SK-N-SH (cell line): ENCODE measurements around the gene AMZ1.

ENCODE experiments used
- ELF1 ChIP-seq: IDR thresholded peaks from 2 replicates; pipeline ENCODE4 v1.4.0; 2012
- EP300 ChIP-seq, 2 experiments: IDR thresholded peaks; 2 replicates each; pipeline versions ENCODE4 v1.4.0 to v1.6.1; 2012; ENCODE audit warnings: borderline replicate concordance in 1 of 2, low read depth in 1 of 2, low read length in 1 of 2
- EZH2phosphoT487 ChIP-seq: fragments of 200-600 bp; sonication (generic); IDR thresholded peaks from 2 replicates; pipeline ENCODE4 v1.6.1; 2017; ENCODE audit warnings: low read depth, mixed run types, mild to moderate bottlenecking, antibody characterized with exemption, moderate library complexity, borderline replicate concordance
- FOXM1 ChIP-seq: IDR thresholded peaks from 2 replicates; pipeline ENCODE4 v1.4.0; 2012; ENCODE audit warnings: low read depth, mild to moderate bottlenecking
- MXI1 ChIP-seq: IDR thresholded peaks from 2 replicates; pipeline ENCODE4 v1.6.1; 2012; ENCODE audit warnings: mild to moderate bottlenecking, low read depth, low read length, improper control_type of control experiment
- NFIC ChIP-seq: IDR thresholded peaks from 2 replicates; pipeline ENCODE4 v1.4.0; 2012; ENCODE audit warnings: borderline replicate concordance
- POLR2AphosphoS5 ChIP-seq: IDR thresholded peaks from 2 replicates; pipeline ENCODE4 v1.6.1; 2012; ENCODE audit warnings: low read depth, low read length
- RAD21 ChIP-seq: IDR thresholded peaks from 2 replicates; pipeline ENCODE4 v1.6.1; 2012; ENCODE audit warnings: mild to moderate bottlenecking, low read length
- RFX5 ChIP-seq: IDR thresholded peaks from 2 replicates; pipeline ENCODE4 v1.6.1; 2012; ENCODE audit warnings: mild to moderate bottlenecking, improper control_type of control experiment, low read length
- TCF12 ChIP-seq: IDR thresholded peaks from 2 replicates; pipeline ENCODE4 v1.4.0; 2012
- TF ChIP-seq, protein P1 (sequence below): fragments of 200-600 bp; sonication (generic); IDR thresholded peaks from 2 replicates; pipeline ENCODE4 v1.6.1; 2017; ENCODE audit warnings: antibody characterized with exemption, mild to moderate bottlenecking, moderate library complexity
- TF ChIP-seq, protein P2 (sequence below): fragments of 150-350 bp; IDR thresholded peaks from 2 replicates; pipeline ENCODE4 v1.6.1; 2017; ENCODE audit warnings: antibody characterized with exemption, low read length, low read depth, borderline replicate concordance
- TF ChIP-seq, protein P3 (sequence below): IDR thresholded peaks from 2 replicates; pipeline ENCODE4 v1.4.0; 2012; ENCODE audit warnings: low read depth, borderline replicate concordance
- TF ChIP-seq, protein P4 (sequence below): IDR thresholded peaks from 2 replicates; pipeline ENCODE4; 2012

DNA sequence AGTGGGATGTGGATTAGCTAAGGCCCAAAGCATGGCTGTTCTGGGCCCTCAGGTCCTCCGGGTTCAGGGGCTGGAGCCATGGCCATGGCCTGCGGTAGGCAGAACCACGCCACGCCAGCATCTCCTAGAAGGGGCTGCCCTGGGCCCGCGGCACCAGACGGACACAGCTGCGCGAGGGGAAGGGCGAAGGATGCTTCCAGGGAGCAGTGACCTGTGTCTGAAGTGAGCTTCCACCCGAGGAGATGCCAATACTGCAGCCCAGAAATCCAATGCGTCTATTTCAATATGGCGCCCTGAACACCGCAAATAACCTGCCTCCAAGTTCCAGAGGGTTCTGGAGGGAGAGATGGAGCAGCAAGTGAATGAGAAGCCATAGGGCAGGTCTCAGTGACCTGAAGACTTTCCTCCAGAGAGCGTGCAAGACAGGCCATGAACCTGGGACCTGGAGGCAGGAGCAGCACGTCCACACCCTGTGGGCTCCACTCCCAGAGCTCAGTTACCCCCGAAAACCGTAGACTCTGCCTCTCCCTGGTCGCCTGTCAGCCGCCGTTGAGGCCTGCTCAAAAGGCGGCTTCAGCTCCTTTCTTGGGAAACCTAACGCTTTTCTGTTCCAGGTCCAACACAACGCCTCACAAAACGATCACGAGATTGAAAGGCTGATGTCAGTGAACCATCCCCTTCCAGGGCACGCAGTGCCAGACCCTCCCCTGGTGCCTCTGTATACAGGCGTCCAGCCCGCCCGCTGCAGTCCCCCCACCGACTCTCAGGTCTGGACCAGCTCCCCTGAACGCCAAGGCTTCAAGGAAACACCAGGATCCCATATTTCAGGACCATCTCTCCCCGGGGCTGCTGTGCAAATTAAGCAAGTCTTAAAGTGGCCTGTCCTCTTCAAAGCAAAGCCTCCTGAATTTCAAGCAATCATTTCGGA, 37.4 kb downstream of the AMZ1 start:
- TF ChIP-seq POLR2AphosphoS5 (no peak), RAD21 (no peak), FOXM1 (no peak), EP300 (IDR thresholded peaks at IDR 0.05; ENCODE audit: borderline replicate concordance in 1 of 2, low read depth in 1 of 2, low read length in 1 of 2) (no peak), TCF12 (no peak), EZH2phosphoT487 (no peak), RFX5 (no peak), NFIC (no peak), ELF1 (no peak), MXI1 (no peak)
- TF ChIP-seq, protein P1, sequence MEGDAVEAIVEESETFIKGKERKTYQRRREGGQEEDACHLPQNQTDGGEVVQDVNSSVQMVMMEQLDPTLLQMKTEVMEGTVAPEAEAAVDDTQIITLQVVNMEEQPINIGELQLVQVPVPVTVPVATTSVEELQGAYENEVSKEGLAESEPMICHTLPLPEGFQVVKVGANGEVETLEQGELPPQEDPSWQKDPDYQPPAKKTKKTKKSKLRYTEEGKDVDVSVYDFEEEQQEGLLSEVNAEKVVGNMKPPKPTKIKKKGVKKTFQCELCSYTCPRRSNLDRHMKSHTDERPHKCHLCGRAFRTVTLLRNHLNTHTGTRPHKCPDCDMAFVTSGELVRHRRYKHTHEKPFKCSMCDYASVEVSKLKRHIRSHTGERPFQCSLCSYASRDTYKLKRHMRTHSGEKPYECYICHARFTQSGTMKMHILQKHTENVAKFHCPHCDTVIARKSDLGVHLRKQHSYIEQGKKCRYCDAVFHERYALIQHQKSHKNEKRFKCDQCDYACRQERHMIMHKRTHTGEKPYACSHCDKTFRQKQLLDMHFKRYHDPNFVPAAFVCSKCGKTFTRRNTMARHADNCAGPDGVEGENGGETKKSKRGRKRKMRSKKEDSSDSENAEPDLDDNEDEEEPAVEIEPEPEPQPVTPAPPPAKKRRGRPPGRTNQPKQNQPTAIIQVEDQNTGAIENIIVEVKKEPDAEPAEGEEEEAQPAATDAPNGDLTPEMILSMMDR: no peak
- TF ChIP-seq, protein P2, sequence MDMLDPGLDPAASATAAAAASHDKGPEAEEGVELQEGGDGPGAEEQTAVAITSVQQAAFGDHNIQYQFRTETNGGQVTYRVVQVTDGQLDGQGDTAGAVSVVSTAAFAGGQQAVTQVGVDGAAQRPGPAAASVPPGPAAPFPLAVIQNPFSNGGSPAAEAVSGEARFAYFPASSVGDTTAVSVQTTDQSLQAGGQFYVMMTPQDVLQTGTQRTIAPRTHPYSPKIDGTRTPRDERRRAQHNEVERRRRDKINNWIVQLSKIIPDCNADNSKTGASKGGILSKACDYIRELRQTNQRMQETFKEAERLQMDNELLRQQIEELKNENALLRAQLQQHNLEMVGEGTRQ: no peak
- TF ChIP-seq, protein P3, sequence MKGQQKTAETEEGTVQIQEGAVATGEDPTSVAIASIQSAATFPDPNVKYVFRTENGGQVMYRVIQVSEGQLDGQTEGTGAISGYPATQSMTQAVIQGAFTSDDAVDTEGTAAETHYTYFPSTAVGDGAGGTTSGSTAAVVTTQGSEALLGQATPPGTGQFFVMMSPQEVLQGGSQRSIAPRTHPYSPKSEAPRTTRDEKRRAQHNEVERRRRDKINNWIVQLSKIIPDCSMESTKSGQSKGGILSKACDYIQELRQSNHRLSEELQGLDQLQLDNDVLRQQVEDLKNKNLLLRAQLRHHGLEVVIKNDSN: no peak
- TF ChIP-seq, protein P4, sequence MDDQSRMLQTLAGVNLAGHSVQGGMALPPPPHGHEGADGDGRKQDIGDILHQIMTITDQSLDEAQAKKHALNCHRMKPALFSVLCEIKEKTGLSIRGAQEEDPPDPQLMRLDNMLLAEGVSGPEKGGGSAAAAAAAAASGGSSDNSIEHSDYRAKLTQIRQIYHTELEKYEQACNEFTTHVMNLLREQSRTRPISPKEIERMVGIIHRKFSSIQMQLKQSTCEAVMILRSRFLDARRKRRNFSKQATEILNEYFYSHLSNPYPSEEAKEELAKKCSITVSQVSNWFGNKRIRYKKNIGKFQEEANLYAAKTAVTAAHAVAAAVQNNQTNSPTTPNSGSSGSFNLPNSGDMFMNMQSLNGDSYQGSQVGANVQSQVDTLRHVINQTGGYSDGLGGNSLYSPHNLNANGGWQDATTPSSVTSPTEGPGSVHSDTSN: no peak
